NK-92 treated with Interleukin-12 subunit alpha and Interleukin-12 subunit beta, amount 100 ng/mL, for 24 hours (cell line): ENCODE results near the gene LSM2.
A peak's percentile ranks its signal among the peaks of the same experiment; 100 is the strongest.
"Not testable (repeated sequence)": the region's sequence is repeated elsewhere in the genome, so short reads cannot be mapped to it uniquely, and the experiment has no call there.

Experiments
- DNase-seq: peaks from one replicate; lab custom pipeline; 2025; lab: John Stamatoyannopoulos, UW

The LSM2 gene

GRCh38 chr6:31806470-31807272 lies at the start of gene LSM2:
TSS of gene LSM2 (minus strand) at chr6:31806966. CDS start at chr6:31806757, 209 bp downstream.
- DNase-seq, result peak; percentile 98

- not testable (repeated sequence) for DNase-seq
Measured at GRCh38 chr6:31851980-31852718, 45.4 kb upstream of the LSM2 start.

- DNase-seq, result no peak
Measured at GRCh38 chr6:31851485-31851832, 44.7 kb upstream of the LSM2 start.

- no peak for DNase-seq
Measured at GRCh38 chr6:31850765-31851484, 44.2 kb upstream of the LSM2 start.

GRCh38 chr6:31847276-31847978 lies 40.7 kb upstream of the LSM2 start:
- no peak for DNase-seq

GRCh38 chr6:31844507-31844906 lies 37.7 kb upstream of the LSM2 start:
- DNase-seq, result no peak

- no peak for DNase-seq
Measured at GRCh38 chr6:31842053-31842452, 35.3 kb upstream of the LSM2 start.

- not testable (repeated sequence) for DNase-seq
Measured at GRCh38 chr6:31839779-31840126, 33.0 kb upstream of the LSM2 start.

GRCh38 chr6:31838968-31839367 lies 32.2 kb upstream of the LSM2 start:
- no peak for DNase-seq

- DNase-seq, result not testable (repeated sequence)
Measured at GRCh38 chr6:31838114-31838553, 31.4 kb upstream of the LSM2 start.

- DNase-seq, result no peak
Measured at GRCh38 chr6:31837369-31838113, 30.8 kb upstream of the LSM2 start.

- DNase-seq, result no peak
Measured at GRCh38 chr6:31836474-31837368, 30.0 kb upstream of the LSM2 start.

- no peak for DNase-seq
Measured at GRCh38 chr6:31836047-31836473, 29.3 kb upstream of the LSM2 start.

GRCh38 chr6:31834367-31835250 lies 27.8 kb upstream of the LSM2 start:
- peak; percentile 74 for DNase-seq

GRCh38 chr6:31831350-31832215 lies 24.8 kb upstream of the LSM2 start:
- DNase-seq, result no peak

GRCh38 chr6:31830886-31831335 lies 24.1 kb upstream of the LSM2 start:
- DNase-seq, result no peak

- no peak for DNase-seq
Measured at GRCh38 chr6:31829633-31830283, 23.0 kb upstream of the LSM2 start.
